Breast epithelium (tissue), 3 donors: ENCODE data around the gene NGFR.

Experiments used
- CTCF ChIP-seq, 3 donors: fragments of 450-650 bp; IDR thresholded peaks; one replicate each; pipeline ENCODE4 v1.5.1; 2016 to 2017; ENCODE audit warnings: antibody characterized with exemption in 3 of 3, mild to moderate bottlenecking in 3 of 3, moderate library complexity in 3 of 3
- POLR2A ChIP-seq: fragments of 450-650 bp; IDR thresholded peaks from one replicate; pipeline ENCODE4 v1.6.1; 2016; ENCODE audit warnings: antibody characterized with exemption, mild to moderate bottlenecking, moderate library complexity
- POLR2AphosphoS5 ChIP-seq, 3 donors: sonication (generic); formaldehyde crosslinking; IDR thresholded peaks; one replicate each; pipeline ENCODE4 v1.6.1; 2017; ENCODE audit warnings: antibody characterized with exemption in 3 of 3

GRCh38 chr17:49471769-49472168 lies 23.3 kb upstream of the NGFR start:
- TF ChIP-seq POLR2A = no peak
- no peak for TF ChIP-seq CTCF (IDR thresholded peaks at IDR 0.05)
- TF ChIP-seq POLR2AphosphoS5 (IDR thresholded peaks at IDR 0.05) = no peak
